Liver (tissue), 9 donors: ENCODE results near the gene RPH3AL. TPM values are rescaled to one million over a fixed set of nuclear protein-coding genes. Genes with fewer than 3 reads are reported as not detected.

Experiments
- DNase-seq: peaks from one replicate; pipeline ENCODE4 v3.0.0-alpha.2; 2017; ENCODE audit warnings: low spot score
- H3K27ac ChIP-seq, 2 donors: one replicate each; pipeline ENCODE4 v1.7.0; 2013; ENCODE audit warnings: inconsistent platforms in 2 of 2, low read length in 2 of 2, control low read depth in 1 of 2, low read depth in 1 of 2, mild to moderate bottlenecking in 1 of 2
- H3K27me3 ChIP-seq, 4 donors: one replicate each; pipeline versions ENCODE4 v1.6.1 to v1.7.0; 2013; ENCODE audit warnings: low read length in 3 of 4, inconsistent platforms in 1 of 4, mild to moderate bottlenecking in 1 of 4, moderate library complexity in 1 of 4; ENCODE audit not compliant: control insufficient read depth in 4 of 4, insufficient read depth in 4 of 4
- H3K36me3 ChIP-seq, 4 donors: one replicate each; pipeline versions ENCODE4 v1.6.1 to v1.7.0; 2013; ENCODE audit warnings: low read length in 3 of 4, mild to moderate bottlenecking in 3 of 4, low read depth in 1 of 4, moderate library complexity in 1 of 4; ENCODE audit not compliant: control insufficient read depth in 4 of 4, insufficient read depth in 3 of 4
- H3K4me1 ChIP-seq, 4 donors: one replicate each; pipeline versions ENCODE4 v1.6.1 to v1.7.0; 2013; ENCODE audit warnings: low read length in 3 of 4, mild to moderate bottlenecking in 3 of 4, moderate library complexity in 1 of 4; ENCODE audit not compliant: control insufficient read depth in 4 of 4, insufficient read depth in 4 of 4
- H3K4me3 ChIP-seq, 3 donors: one replicate each; pipeline versions ENCODE4 v1.6.1 to v1.7.0; 2013; ENCODE audit warnings: low read length in 3 of 3, control low read depth in 1 of 3, low read depth in 1 of 3, mild to moderate bottlenecking in 1 of 3
- H3K9ac ChIP-seq, 2 donors: one replicate each; pipeline ENCODE4 v1.7.0; 2013; ENCODE audit warnings: low read length in 2 of 2, mild to moderate bottlenecking in 2 of 2, moderate library complexity in 2 of 2, control low read depth in 1 of 2, low read depth in 1 of 2
- H3K9me3 ChIP-seq, 4 donors: one replicate each; pipeline versions ENCODE4 v1.6.1 to v1.7.0; 2013; ENCODE audit warnings: low read length in 3 of 4; ENCODE audit not compliant: control insufficient read depth in 4 of 4
- EGR1 ChIP-seq, 2 donors: IDR thresholded peaks; 2 replicates each; pipeline ENCODE4 v1.6.1; 2016 to 2018; ENCODE audit warnings: antibody characterized with exemption in 2 of 2, low read depth in 2 of 2
- FOXA1 ChIP-seq: IDR thresholded peaks from 2 replicates; pipeline ENCODE4 v1.6.1; 2016; ENCODE audit warnings: antibody characterized with exemption
- FOXA2 ChIP-seq: IDR thresholded peaks from 2 replicates; pipeline ENCODE4 v1.6.1; 2016; ENCODE audit warnings: antibody characterized with exemption
- GABPA ChIP-seq, 2 donors: IDR thresholded peaks in 1 of 2; conservative IDR thresholded peaks in 1 of 2; 2 replicates each; pipeline ENCODE4 v1.6.1; 2016; ENCODE audit warnings: antibody characterized with exemption in 2 of 2, mild to moderate bottlenecking in 1 of 2, moderate library complexity in 1 of 2
- HNF4A ChIP-seq, 2 donors: conservative IDR thresholded peaks; 2 replicates each; pipeline ENCODE4 v1.6.1; 2016; ENCODE audit warnings: antibody characterized with exemption in 2 of 2, mild to moderate bottlenecking in 2 of 2
- HNF4G ChIP-seq: IDR thresholded peaks from 2 replicates; pipeline ENCODE4 v1.6.1; 2016; ENCODE audit warnings: antibody characterized with exemption
- JUND ChIP-seq, 2 donors: IDR thresholded peaks; 2 replicates each; pipeline ENCODE4 v1.6.1; 2016; ENCODE audit warnings: antibody characterized with exemption in 2 of 2
- NR2F2 ChIP-seq: IDR thresholded peaks from 2 replicates; pipeline ENCODE4 v1.6.1; 2016; ENCODE audit warnings: antibody characterized with exemption
- RAD21 ChIP-seq, 2 donors: IDR thresholded peaks; 2 replicates each; pipeline ENCODE4 v1.6.1; 2016; ENCODE audit warnings: antibody characterized with exemption in 2 of 2, mild to moderate bottlenecking in 2 of 2
- RXRA ChIP-seq, 2 donors: IDR thresholded peaks; 2 replicates each; pipeline ENCODE4 v1.6.1; 2017 to 2018; ENCODE audit warnings: antibody characterized with exemption in 2 of 2, mild to moderate bottlenecking in 1 of 2
- SP1 ChIP-seq: IDR thresholded peaks from 2 replicates; pipeline ENCODE4 v1.6.1; 2018; ENCODE audit warnings: antibody characterized with exemption, mild to moderate bottlenecking
- TAF1 ChIP-seq: conservative IDR thresholded peaks from 2 replicates; pipeline ENCODE4 v1.6.1; 2016; ENCODE audit warnings: antibody characterized with exemption, mild to moderate bottlenecking
- YY1 ChIP-seq: IDR thresholded peaks from 2 replicates; pipeline ENCODE4 v1.6.1; 2016; ENCODE audit warnings: antibody characterized with exemption, mild to moderate bottlenecking
- WGBS: extraction: QIAGEN DNeasy Blood & Tissue Kit; methylation state at CpG from one replicate; pipeline ENCODE4 v1.1.7; 2013; 5-methylcytosine and 5-hydroxymethylcytosine counted together
- polyA plus RNA-seq, 2 donors: library from polyadenylated mRNA; stranded (reverse) in 1 of 2; unstranded in 1 of 2; fragments of 200-250 nt in 1 of 2; fragments of >200 nt in 1 of 2; fragmentation: Nextera tagmentation in 1 of 2; extraction: Ambion mirVana in 1 of 2; gene quantifications; one replicate each; pipeline versions ENCODE4 v1.2.1 to v1.2.3, GENCODE V29; 2013 to 2015
- total RNA-seq, 2 donors: library from RNA; depleted of rRNA; stranded (reverse); fragments of >200 nt; gene quantifications; one replicate each; pipeline ENCODE4 v1.2.3, GENCODE V29; 2014
- TF ChIP-seq, protein P1 (sequence below): IDR thresholded peaks from 2 replicates; pipeline ENCODE4 v1.6.1; 2016; ENCODE audit warnings: antibody characterized with exemption
- TF ChIP-seq, protein P2 (sequence below): fragments of 150-350 bp; IDR thresholded peaks from 2 replicates; pipeline ENCODE4 v1.5.1; 2017; ENCODE audit warnings: improper control_type of control experiment, low read depth, low read length; ENCODE audit not compliant: missing input control
- TF ChIP-seq, protein P3 (sequence below): IDR thresholded peaks from 2 replicates; pipeline ENCODE4 v1.6.1; 2016; ENCODE audit warnings: antibody characterized with exemption, mild to moderate bottlenecking
- donor health status: healthy.
- donor health status: healthy.
- donor health status: healthy.
- donor health status: healthy.
- donor health status: healthy.

The RPH3AL gene
- total and polyA plus RNA-seq, 4 donors, result 8.5 to 52.5 (median 13.9) TPM

DNA sequence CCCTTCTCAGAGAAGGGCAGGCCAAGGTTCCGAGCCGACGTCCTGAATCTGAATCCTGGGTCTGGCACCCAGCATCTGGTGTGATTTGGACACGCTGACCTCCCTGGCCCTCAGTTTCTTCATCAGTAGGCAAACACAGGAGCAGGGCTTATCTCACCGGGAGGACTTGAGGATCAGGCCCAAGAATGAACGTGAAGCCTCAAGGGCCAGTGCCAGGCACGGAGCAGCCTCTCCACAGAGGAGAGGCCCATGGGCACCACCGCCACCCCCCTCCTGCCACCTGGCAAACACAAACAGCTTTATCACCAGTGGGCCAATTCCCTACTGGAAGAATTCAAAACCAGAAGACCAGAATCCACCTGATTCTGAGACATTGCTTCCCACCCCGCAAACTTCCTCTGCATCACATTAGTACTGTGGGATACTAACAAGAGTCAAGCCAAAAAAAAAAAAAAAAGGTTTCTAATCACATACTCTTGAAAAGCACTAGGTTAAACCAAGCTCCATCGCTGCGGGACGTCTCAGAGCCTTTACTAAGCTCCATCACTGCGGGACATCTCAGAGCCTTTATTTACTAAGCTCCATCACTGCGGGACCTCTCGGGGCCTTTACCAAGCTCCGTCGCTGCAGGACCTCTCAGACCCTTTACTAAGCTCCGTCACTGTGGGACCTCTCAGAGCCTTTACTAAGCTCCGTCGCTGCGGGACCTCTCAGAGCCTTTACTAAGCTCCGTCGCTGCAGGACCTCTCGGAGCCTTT lies 103.2 kb downstream of the RPH3AL start:
- H3K9ac ChIP-seq, result no peak overlapping the region
- H3K36me3 ChIP-seq, result peaks cover 1 to 17% (median 4%) of the 10 kb centered on the region in 4 donors
- H3K9me3 ChIP-seq, result no peaks in the 10 kb centered on the region
- TF ChIP-seq HNF4A (conservative IDR thresholded peaks at IDR 0.05), result no peak
- no peak for TF ChIP-seq TAF1
- TF ChIP-seq FOXA2, result no peak
- no peak for TF ChIP-seq RXRA (IDR thresholded peaks at IDR 0.05)
- TF ChIP-seq, protein P1, sequence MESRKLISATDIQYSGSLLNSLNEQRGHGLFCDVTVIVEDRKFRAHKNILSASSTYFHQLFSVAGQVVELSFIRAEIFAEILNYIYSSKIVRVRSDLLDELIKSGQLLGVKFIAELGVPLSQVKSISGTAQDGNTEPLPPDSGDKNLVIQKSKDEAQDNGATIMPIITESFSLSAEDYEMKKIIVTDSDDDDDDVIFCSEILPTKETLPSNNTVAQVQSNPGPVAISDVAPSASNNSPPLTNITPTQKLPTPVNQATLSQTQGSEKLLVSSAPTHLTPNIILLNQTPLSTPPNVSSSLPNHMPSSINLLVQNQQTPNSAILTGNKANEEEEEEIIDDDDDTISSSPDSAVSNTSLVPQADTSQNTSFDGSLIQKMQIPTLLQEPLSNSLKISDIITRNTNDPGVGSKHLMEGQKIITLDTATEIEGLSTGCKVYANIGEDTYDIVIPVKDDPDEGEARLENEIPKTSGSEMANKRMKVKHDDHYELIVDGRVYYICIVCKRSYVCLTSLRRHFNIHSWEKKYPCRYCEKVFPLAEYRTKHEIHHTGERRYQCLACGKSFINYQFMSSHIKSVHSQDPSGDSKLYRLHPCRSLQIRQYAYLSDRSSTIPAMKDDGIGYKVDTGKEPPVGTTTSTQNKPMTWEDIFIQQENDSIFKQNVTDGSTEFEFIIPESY, result no peak
- TF ChIP-seq RAD21 (IDR thresholded peaks at IDR 0.05), result no peak
- TF ChIP-seq, protein P2, sequence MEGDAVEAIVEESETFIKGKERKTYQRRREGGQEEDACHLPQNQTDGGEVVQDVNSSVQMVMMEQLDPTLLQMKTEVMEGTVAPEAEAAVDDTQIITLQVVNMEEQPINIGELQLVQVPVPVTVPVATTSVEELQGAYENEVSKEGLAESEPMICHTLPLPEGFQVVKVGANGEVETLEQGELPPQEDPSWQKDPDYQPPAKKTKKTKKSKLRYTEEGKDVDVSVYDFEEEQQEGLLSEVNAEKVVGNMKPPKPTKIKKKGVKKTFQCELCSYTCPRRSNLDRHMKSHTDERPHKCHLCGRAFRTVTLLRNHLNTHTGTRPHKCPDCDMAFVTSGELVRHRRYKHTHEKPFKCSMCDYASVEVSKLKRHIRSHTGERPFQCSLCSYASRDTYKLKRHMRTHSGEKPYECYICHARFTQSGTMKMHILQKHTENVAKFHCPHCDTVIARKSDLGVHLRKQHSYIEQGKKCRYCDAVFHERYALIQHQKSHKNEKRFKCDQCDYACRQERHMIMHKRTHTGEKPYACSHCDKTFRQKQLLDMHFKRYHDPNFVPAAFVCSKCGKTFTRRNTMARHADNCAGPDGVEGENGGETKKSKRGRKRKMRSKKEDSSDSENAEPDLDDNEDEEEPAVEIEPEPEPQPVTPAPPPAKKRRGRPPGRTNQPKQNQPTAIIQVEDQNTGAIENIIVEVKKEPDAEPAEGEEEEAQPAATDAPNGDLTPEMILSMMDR, result no peak
- TF ChIP-seq HNF4G, result no peak
- TF ChIP-seq, protein P3, sequence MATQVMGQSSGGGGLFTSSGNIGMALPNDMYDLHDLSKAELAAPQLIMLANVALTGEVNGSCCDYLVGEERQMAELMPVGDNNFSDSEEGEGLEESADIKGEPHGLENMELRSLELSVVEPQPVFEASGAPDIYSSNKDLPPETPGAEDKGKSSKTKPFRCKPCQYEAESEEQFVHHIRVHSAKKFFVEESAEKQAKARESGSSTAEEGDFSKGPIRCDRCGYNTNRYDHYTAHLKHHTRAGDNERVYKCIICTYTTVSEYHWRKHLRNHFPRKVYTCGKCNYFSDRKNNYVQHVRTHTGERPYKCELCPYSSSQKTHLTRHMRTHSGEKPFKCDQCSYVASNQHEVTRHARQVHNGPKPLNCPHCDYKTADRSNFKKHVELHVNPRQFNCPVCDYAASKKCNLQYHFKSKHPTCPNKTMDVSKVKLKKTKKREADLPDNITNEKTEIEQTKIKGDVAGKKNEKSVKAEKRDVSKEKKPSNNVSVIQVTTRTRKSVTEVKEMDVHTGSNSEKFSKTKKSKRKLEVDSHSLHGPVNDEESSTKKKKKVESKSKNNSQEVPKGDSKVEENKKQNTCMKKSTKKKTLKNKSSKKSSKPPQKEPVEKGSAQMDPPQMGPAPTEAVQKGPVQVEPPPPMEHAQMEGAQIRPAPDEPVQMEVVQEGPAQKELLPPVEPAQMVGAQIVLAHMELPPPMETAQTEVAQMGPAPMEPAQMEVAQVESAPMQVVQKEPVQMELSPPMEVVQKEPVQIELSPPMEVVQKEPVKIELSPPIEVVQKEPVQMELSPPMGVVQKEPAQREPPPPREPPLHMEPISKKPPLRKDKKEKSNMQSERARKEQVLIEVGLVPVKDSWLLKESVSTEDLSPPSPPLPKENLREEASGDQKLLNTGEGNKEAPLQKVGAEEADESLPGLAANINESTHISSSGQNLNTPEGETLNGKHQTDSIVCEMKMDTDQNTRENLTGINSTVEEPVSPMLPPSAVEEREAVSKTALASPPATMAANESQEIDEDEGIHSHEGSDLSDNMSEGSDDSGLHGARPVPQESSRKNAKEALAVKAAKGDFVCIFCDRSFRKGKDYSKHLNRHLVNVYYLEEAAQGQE, result no peak
- no peak for TF ChIP-seq EGR1 (IDR thresholded peaks at IDR 0.05; ENCODE audit: low read depth in 2 of 2)
- TF ChIP-seq YY1, result no peak
- no peak for TF ChIP-seq JUND (IDR thresholded peaks at IDR 0.05)
- TF ChIP-seq SP1, result no peak
- no peak for TF ChIP-seq FOXA1
- no peak for TF ChIP-seq NR2F2
- no peak for TF ChIP-seq GABPA (IDR thresholded peaks at IDR 0.05 in 1 of 2, conservative IDR thresholded peaks at IDR 0.05 in 1 of 2)
- no peak for DNase-seq
- peaks cover 8 to 22% (median 15%) of the 10 kb centered on the region in 4 donors for H3K4me1 ChIP-seq
- no peak overlapping the region for H3K4me3 ChIP-seq
- H3K27ac ChIP-seq, result no peak overlapping the region
- H3K27me3 ChIP-seq, result no peaks in the 10 kb centered on the region
- 76% methylated on average over 24 of the region's 24 CpGs for WGBS
